Stimulated activated CD4-positive, alpha-beta T cell treated with anti-CD3 and anti-CD28 coated beads, Interleukin-12 subunit alpha, Interleukin-12 subunit beta, amount 100 ng/mL, for 24 hours (primary cell): ENCODE results near the gene ARG2.
A peak's percentile ranks its signal among the peaks of the same experiment; 100 is the strongest.

ENCODE experiments used
- DNase-seq, 2 experiments: peaks; one replicate each; pipeline ENCODE4 v3.0.0-alpha.2; 2020; ENCODE audit warnings: low read depth in 2 of 2

Gene ARG2

DNA sequence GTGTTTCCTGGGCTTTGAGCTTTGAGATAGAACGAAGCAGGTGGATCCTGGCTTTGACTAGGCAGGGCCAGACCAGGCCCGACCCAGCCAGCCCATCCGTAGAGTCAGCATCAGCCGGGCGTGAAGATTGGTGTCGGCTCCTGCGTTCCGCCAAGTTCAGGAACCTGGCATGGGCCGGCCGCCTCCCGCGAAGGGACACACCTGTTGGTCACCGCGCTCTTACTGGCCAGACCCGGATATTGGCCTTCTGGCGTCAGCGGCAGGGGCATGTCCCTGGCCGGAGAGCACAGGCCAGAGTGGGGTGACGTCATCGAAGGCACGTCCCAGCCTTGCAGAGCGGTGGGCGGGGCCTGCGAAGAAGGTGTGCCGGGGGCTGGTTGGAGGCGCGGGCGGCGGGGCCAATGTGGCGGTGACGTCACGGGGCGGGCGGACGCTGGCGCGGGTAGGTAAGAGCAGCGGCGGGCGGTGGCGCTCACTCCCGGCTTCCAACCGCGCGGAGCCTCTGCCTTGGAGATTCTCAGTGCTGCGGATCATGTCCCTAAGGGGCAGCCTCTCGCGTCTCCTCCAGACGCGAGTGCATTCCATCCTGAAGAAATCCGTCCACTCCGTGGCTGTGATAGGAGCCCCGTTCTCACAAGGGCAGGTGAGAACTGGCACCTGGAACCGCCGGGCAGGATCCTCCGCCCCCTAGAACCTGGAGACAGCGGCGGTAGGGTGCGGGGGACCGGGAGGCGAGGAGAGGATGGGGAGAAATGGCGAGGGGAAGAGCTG, at the start of gene ARG2:
ARG2 (plus strand) TSS at position 475 of the 771 bp plus-strand sequence; CDS start at position 533, 58 bp downstream.
- peak; percentile 89 to 96 for DNase-seq

DNA sequence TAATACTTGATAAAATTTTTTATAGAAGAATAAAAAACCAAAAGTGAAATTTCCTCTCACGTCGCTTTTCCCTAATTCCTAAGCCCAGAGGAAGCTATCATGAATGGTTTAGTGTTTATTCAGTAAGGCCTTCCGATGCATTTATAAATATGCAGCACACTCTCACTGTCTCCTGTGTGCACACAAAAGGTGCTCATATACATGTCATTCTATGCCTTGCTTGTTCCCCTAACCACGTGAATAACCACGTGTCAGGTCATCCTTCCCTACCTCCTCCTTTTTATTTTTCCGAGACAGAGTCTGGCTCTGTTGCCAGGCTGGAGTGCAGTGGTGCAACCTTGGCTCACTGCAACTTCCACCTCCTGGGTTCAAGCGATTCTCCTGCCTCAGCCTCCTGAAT, 49.3 kb upstream of the ARG2 start:
- no peak for DNase-seq

DNA sequence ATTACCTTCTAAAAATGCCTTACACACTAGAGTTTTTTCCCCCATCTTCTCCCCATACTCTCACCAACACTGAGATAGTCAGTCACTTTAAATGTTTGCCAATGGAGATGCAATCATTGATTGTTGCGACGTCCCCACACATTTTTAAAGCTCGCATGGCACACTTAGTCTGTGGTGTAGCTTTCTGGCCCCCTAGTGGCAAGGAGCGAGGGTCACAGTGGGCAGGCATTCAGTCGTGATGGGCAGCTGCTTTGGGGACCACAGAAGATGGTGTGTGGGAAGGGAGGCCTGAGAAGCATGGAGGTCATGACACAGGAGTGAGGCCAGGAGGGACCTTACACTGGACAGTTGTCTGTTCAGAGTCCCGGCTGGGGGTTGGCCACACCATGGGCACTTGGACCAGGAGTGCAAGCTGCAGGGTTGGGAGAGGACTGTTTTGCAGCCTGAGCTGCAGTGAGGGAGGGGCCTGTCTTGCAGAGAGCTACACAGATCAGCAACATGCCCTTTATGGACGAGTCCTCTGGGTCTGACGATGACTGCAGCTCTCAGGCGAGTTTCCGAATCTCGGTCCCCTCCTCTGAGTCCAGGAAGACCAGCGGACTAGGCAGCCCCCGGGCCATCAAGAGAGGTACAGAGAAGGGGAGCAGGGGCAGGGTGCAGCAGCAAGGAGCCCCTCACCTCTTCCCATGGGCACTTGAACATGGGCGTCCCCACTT, 48.3 kb upstream of the ARG2 start:
- peak; percentile 38 to 58 for DNase-seq

DNA sequence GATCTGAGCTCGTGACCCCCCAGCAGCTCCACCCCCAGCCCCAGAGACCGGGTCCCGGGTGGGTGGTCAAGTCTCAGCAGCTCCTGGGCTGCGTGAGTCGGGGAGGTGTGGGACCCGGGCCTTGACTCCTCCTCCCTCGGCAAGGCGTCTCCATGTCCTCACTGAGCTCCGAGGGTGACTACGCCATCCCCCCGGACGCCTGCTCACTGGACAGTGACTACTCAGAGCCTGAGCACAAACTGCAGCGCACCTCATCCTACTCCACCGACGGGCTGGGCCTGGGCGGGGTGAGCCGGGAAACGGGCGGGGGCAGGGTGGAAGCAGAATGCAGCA, 47.8 kb upstream of the ARG2 start:
- DNase-seq = no peak

DNA sequence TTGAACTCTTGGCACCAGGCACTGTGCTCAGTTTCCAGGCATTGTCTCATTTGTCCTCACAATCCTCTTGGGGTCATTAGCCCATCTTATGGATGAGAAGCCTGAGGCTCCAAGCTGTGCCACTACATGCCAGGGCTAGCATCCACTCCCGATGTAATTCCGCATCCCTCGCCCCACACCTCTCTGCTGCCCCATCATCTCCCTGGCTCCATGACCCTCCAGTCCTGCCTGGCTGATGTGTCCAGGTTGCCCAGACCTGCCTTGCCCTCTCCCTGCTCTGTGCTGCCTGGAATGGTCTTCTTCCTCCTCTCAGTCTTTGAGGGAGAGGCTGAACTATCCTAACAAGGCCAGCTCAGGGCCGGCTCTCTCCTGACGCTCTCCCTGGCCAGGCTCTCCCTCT, 47.1 kb upstream of the ARG2 start:
- DNase-seq = no peak

DNA sequence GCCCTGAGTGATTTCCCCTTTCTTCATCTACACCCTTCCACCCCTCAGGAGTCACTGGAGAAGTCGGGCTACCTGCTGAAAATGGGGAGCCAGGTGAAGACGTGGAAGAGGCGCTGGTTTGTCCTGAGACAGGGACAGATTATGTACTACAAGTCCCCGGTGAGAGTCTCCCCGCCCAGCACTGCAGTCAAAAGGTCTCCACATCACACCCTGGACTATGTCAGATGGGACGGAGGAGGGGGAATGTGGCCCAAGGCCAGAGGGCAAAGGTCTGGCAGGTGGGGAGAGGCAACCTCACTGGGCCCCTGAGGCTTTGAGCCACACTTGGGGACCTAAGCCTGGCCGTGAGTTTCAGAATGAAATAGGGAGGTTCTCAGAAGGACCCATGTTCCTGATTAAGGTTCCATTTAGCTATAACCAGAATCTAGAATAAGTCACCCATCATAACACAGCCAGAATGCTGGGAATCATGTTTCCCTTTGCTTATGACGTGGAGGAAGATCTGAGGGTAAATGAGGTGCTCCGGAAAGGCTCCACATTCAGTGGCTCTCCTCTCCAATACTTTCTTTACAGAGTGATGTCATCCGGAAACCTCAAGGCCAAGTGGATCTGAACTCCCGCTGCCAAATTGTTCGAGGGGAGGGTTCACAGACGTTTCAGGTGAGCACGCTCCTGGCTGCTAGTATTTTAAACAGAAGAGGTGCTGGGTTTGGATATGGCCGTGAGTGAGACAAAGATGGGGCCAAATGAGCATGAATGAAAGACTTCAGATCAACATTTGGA, 46.3 kb upstream of the ARG2 start:
- DNase-seq = no peak

DNA sequence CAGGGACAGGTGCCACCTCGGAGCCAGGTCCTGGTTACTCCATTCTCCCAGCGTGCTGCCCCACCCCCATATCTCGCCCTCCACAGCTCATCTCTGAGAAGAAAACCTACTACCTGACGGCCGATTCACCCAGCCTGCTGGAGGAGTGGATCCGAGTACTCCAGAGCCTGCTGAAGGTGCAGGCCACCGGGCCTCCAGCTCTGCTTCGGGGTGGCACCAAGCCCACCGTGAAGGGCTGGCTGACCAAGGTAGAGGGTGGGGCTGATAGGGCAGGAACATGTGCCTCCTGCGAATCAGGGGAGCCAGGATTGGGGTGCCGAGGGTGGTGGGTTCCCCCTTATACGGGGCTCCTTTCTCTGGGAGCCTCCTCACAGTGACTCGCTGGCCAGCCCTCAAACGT, 45.6 kb upstream of the ARG2 start:
- DNase-seq = no peak

DNA sequence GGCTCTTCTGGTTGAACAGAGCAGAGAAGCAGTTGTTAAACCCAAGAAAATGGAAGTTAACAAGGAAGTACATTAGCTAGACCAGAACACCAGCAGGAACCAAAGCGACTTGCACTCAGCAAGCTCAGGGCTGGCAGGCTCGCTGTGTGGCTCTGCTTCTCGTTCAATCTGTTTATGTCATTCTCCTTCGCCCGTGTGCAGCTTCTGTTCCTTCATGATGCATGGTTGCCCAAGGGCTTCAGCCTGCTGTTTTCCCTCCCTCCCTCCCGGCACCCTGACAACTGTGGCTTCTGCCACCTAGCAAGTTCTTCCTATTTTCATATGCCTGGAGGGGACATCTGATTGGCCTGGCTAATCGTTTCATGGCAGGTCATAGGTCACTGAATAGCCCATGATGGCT, 44.9 kb upstream of the ARG2 start:
- no peak for DNase-seq

DNA sequence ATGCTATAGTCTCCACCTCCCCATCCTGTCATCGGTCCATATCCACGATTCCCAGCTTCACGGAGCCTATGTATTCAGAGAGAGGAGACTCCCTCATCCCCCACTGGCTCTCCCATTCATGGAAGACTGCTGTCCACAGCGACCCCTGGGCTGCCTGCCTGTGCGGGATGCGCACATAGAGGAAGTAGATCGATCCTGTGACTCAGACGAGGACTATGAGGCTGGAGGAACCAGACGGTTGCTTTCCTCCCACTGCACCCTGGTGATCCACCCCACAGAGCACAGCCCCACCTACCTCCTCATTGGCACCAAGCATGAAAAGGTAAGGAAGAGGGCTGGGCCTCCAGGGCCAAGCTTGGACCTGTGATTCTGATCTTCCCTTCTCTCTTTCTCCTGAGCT, 44.0 kb upstream of the ARG2 start:
- no peak for DNase-seq

DNA sequence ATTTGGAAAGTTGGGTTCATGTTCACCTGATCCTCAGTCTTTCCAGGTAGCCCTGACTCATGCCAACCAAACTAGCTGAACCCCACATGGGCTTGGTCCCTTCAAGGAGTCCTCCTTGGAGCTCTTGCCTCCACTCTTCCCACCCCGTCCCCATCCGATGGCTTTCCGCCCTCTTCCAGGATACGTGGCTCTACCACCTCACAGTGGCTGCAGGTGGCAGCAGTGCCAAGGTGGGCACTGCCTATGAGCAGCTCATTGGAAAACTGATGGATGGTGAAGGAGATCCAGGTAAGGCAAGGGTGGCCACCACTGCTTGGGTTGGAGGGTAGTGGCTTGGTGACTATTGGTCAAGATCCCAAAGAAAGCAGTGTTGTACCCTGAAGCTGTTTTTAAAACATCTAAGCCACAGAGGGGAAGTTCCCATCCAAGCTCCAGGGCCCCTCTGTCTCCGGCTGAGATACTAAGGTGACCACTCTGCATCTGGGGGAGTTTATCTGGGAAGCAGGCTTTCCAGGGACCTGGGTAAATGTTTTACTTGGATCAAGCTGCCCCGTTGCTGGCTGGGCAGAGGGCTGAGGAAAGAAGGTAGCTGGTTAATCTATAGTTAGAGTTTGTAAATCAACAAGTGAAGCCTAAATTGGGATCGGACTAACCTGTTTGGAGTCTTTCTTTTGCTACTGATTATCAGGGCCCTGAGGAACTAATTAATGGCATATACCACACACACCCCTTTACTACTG, 43.3 kb upstream of the ARG2 start:
- no peak for DNase-seq

DNA sequence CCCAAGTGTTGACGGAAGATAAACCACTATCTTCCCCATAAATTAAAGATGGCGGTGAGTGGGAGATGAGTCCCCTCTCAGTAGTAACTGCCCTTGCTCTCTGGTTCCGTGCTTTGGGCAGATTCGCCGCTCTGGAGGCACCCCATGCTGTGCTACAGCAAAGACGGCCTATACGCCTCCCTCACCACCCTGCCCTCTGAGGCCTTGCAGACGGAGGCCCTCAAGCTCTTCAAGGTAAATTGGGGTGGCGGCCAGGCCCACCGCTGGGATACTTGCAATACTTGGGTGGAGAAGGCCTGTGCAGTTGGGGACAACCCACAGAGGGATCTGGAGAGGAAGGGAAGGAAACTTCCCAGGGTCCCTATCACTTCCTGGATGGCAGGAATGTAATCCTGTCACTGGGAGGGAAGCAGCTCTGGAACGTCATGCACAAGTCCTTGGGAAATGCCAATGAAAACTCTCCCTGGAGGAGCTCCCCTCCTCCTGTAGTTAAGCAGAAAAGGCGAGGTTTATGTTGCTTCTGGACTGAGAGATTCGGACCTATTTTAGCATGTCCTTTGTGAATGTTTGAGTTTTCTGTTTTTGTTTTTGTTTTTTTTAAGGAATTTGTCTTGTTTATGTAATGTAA, 42.4 kb upstream of the ARG2 start:
- DNase-seq = no peak

DNA sequence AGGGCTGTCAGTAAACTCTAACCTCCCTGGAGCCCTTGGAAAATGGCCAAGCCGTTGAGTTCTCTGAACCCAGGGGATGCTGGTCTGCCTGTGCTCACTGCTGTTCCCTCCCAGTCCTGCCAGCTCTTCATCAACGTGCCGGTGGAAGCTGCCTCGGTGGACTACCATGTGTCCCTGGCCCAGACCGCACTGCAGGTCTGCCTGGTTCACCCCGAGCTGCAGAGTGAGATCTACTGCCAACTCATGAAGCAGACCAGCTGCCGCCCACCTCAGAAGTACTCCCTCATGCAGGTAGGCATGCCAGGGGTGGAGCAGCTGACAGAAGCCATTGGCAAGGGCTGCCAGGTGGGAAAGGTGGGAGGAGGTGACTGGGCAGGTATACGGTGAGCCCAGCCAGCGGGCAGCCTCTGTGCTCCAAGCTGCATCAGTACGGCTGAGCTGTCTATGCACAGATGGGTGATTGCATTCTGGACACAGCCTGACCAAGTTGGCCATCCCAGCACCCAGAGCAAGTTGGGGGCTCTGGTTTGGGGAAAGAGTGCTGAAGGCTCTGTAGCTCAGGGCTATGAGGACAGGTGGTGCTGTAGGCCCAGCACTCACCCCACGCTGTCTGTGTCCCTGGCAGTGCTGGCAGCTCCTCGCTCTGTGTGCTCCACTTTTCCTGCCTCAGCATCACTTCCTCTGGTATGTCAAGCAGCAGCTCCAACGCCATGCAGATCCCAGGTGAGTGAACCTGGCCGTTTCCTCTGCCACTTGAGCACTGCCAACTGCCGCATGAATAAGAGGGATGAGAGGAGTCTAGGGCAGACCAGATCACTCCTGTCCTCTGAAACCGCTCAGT, 41.6 kb upstream of the ARG2 start:
- no peak for DNase-seq

DNA sequence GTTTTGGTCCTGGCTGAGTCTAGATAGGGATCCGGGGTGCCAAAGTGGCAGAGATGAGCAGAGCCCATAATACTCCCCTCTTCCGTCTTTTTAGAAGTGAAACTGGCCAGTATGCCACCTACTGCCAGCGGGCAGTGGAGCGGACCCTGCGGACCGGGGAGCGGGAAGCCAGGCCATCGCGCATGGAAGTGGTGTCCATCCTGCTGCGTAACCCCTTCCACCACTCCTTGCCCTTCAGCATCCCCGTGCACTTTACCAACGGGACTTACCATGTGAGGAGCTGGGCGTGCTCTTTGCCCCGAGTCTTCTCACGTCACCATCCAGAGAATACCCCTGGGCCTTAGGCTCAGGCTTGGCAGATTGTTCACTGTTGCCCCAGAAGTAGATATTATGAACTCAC, 40.7 kb upstream of the ARG2 start:
- no peak for DNase-seq

DNA sequence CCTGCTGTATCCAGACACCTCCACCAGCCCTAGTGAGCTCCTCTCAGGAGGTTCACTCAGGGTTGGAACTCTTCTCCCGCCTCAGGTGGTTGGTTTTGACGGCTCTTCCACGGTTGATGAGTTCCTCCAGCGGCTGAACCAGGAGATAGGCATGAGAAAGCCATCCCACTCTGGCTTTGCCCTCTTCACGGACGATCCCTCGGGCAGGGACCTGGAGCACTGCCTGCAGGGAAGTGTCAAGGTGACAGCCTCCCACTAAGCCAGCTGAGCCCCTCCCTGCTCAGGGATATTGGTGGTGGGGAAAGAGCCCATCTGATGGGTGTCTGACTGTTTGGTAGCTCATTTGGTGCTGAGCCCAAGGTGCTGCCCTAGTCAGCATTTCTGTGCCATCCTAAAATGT, 40.1 kb upstream of the ARG2 start:
- DNase-seq = no peak

DNA sequence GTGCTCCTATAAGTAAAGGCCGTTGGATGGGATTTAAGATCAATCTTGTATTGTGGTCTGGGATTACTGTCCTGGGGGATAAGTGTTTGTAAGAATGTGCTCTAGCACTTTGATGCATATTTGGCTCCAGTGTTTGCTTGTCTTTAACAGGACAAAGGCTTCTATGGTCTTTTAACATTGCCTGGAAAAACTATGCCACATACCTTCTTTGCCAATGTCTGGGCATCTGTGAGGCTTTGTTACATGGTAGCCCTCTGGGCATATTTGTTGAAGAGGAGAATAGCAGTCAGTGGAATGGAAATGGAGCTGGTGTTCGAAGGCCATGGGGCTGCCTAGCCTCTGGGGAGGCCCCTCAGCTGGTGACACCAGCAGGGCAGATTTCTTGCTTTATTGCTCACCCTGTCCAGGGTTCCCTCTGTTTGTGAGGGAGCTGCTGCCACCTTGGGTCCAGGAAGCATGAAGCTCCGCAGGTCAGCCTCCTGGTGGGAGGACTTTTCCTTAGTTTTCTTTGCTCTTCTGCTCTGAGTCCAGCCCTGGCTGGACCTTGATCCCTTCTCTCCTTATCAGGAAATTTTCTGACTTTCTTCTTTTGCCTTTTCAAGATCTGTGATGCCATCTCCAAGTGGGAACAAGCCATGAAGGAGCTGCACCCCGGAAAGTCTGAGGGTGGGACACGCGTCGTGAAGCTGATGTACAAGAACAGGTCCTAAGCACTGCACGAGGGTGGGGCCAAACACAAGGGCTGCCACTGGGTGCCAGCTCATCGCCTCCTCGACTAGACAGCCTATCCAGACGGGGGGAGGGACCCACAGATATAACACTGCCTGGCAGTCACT, 39.2 kb upstream of the ARG2 start:
- DNase-seq = no peak

DNA sequence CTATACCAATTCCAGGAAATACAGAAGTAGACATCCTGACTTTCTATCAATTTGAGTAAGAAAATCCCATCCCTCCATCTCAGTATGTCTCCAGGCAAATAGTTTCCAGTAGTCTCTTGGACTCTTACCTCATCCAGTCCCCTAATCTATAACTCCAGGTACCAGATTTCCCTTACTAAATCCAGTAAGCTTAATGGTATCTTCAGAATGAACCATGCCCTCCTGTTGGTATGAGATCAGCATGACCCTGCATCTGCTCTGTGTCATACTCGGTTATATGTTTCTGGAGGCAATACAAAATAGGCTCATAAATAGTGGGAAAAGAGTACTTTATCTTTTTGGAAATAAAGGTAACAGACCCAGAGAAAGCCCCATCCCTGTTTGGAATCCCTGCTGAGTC, 38.1 kb upstream of the ARG2 start:
- no peak for DNase-seq

DNA sequence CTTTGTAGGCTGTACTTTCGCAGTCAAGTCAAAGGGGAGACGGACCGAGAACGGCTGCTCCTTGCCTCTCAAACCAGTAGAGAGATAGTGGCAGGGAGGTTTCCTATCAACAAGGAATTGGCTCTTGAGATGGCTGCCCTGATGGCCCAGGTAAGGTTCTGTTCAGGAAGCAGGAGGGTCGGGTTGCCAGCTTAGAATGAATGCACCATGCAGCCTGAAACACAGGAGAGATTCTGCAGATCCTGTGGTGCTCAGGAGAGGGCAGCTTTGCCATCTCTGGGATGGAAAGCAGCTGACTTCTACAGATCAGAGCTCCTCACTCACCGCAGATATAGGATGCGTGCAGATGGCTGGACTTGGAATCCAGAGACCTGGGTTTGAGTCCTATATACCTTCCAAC, 37.7 kb upstream of the ARG2 start:
- no peak for DNase-seq

DNA sequence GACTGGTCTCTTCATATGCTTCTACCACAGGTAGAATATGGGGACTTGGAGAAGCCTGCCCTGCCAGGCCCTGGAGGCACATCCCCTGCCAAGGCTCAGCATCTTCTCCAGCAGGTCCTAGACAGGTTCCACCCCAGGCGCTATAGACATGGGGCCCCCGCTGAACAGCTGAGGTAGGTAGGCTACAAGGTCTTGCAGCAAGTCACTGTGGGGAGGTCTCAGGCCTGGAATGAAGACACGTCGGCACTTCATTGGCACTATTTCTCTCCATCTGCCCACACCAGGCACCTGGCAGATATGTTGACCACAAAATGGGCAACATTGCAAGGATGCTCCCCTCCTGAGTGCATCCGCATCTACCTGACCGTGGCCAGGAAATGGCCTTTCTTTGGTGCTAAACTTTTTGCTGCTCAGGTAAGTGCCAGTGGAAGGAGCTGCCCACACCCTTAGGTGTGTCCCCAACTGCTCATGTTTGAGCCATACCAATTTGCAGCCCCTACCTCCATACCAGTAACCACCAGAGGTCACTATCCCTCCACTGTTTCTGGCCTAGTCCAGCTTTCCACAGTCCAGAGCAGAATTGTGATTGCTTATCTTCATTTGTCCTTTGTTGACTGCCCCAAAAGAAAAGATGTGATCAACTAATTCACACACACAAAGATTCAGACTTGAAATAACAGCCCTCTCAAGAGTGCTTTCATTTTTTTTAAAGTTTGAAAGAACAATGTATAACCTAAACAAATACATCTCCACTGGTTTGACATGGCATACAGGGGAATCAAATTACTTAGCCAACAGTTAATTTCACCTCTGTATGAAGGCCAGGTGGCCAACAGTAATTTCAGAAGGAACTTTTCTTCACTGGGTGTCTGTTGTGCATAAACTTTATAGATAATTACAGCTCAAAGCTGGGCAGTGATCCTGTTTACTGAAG, 35.7 kb upstream of the ARG2 start:
- DNase-seq = no peak

DNA sequence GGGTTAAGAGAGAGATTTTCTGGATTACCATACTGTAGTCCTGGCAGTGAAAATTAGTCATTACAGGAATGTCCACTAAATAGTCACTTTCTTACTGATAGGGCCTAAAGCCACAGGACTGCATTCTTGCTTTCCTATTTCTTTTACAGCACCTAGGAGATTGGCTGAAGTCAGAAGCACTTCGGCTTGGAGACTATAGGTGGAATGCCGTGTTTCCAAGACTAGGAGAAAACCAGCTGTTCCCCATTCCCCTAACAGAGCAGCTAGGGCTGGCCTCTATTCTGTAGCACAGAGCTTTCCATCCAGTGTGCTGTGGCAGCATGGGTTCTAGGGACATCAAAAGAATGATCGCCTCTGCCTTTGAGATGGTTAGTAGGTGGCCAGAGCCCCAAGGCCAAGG, 34.7 kb upstream of the ARG2 start:
- DNase-seq = no peak
